Mesothelial cell of epicardium (in vitro differentiated cells): ENCODE results near the gene CCDC183. TPM values are rescaled to one million over a fixed set of nuclear protein-coding genes. Genes with fewer than 3 reads are reported as not detected.
"Not testable (repeated sequence)": the region's sequence is repeated elsewhere in the genome, so short reads cannot be mapped to it uniquely, and the experiment has no call there.

Experiments used
- DNase-seq, 2 experiments: peaks; one replicate each; pipeline ENCODE4 v3.0.0; 2021; ENCODE audit warnings: low spot score in 2 of 2; ENCODE audit not compliant: unreplicated experiment in 2 of 2
- H3K27ac Mint-ChIP-seq: 2 replicates; pipeline ENCODE4 v1.8.0; 2021; ENCODE audit warnings: mixed read lengths
- H3K27me3 Mint-ChIP-seq: 2 replicates; pipeline ENCODE4 v1.8.0; 2021; ENCODE audit warnings: low read depth, mixed read lengths
- H3K36me3 Mint-ChIP-seq: 2 replicates; pipeline ENCODE4 v1.8.0; 2021; ENCODE audit warnings: mixed read lengths
- H3K4me1 Mint-ChIP-seq: 2 replicates; pipeline ENCODE4 v1.8.0; 2021; ENCODE audit warnings: mixed read lengths
- H3K4me3 Mint-ChIP-seq: 2 replicates; pipeline ENCODE4 v1.8.0; 2021; ENCODE audit warnings: mild to moderate bottlenecking, moderate library complexity, mixed read lengths
- H3K9me3 Mint-ChIP-seq: 2 replicates; pipeline ENCODE4 v1.8.0; 2021; ENCODE audit warnings: mixed read lengths
- CTCF ChIP-seq: fragments of 200-600 bp; sonication (generic); IDR thresholded peaks from one replicate; pipeline ENCODE4 v1.5.0; 2021; ENCODE audit warnings: antibody characterized with exemption; ENCODE audit not compliant: unreplicated experiment
- total RNA-seq: library from RNA; stranded (reverse); gene quantifications from 3 replicates; pipeline ENCODE4 v1.2.1, GENCODE V29; 2021

CCDC183 gene
- total RNA-seq, 1 donor from 2014 or later = 25.1 TPM

DNA sequence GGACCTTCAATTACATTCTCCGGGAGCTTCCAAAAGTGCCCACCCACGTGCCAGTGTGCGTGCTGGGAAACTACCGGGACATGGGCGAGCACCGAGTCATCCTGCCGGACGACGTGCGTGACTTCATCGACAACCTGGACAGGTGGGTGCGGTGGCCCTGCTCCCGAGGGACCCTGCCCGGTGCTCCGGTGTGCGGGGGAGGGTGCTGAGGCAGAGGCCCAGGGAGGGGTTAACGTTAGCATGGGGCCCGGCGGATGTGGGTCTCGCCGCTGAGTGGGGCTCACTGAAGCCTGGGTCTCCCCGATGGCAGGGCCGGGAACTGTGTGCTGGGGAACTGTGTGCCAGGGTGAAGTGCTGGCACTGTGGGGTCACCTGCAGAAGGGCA is 35.6 kb downstream of the CCDC183 start:
- H3K27ac Mint-ChIP-seq = no peak overlapping the region
- peaks cover 15% of the 10 kb centered on the region for H3K36me3 Mint-ChIP-seq
- H3K27me3 Mint-ChIP-seq = no peaks in the 10 kb centered on the region
- no peak overlapping the region for H3K4me3 Mint-ChIP-seq
- no peaks in the 10 kb centered on the region for H3K9me3 Mint-ChIP-seq
- DNase-seq = no peak
- no peak for TF ChIP-seq CTCF
- H3K4me1 Mint-ChIP-seq = no peaks in the 10 kb centered on the region

- Mint-ChIP-seq H3K4me3 (no peak overlapping the region), H3K36me3 (peaks cover 15% of the 10 kb centered on the region), H3K27ac (no peak overlapping the region), H3K4me1 (no peaks in the 10 kb centered on the region), H3K9me3 (no peaks in the 10 kb centered on the region), H3K27me3 (no peaks in the 10 kb centered on the region)
- DNase-seq = no peak
- no peak for TF ChIP-seq CTCF
Observed at GRCh38 chr9:136832581-136832980, 36.4 kb downstream of the CCDC183 start.

DNA sequence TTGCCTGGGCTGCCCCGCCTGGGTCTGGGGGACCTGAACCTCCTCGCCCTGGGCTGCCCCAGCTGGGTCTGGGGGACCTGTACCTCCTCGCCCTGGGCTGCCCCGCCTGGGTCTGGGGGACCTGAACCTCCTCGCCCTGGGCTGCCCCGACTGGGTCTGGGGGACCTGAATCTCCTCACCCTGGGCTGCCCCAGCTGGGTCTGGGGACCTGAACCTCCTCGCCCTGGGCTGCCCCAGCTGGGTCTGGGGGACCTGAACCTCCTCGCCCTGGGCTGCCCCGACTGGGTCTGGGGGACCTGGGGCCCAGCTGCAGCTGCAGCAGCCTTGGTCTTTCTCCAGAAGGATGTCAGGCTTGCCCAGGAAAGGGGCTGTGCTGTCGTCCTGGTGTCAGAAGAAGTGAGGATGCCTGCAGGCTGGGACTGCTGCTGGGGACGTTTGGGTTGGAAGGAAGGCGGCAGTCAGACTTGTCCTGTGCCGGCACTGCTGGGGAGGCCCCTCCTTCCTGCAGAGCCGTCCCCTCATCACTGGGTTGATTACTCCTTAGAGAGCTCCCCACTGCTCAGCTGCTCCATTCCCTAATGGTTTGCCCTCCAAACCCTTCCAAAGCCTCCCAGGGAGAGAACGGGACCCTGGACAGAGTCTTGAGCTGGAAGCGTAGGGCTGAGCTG is 37.4 kb downstream of the CCDC183 start:
- H3K4me3 Mint-ChIP-seq, DNase-seq, H3K27me3 Mint-ChIP-seq, H3K9me3 Mint-ChIP-seq, H3K4me1 Mint-ChIP-seq: not testable (repeated sequence)
- Mint-ChIP-seq H3K36me3 (peaks cover 15% of the 10 kb centered on the region), H3K27ac (peak overlapping the region; percentile 34)

DNA sequence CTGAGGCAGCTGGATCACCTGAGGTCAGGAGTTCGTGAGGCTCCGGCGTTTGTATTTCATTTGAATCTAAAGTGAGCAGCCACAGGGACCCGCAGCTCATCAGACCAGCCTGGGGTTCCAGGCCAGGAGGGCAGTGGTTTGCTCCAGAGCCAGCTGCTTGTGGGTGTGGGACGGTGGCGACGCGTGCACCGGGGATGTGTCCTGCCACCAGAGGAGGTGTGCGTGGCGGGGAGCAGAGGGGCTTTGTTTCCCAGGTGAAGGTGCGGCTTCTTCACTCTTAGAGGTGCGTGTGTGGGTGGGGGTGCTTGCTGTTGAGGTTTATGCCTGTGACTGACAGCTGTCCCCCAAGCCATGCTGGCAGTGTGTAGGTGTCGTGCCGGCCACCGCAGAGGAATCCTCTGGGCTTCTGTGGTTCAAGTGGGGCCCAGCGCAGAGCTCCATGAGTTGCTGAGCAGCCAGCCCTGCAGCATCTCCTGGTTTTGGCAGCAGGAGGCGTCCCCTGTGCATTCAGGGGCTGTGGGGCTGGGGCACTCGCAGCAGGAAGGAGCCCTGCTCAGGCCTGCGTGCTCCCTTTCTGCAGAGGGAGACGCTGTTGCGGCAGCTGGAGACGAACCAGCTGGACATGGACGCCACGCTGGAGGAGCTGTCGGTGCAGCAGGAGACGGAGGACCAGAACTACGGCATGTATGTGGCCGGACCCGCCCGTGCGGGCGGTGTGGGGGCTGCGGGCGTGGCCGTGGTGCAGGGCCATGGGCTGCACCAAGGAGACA is 39.2 kb downstream of the CCDC183 start:
- Mint-ChIP-seq H3K27ac (no peak overlapping the region), H3K27me3 (no peaks in the 10 kb centered on the region), H3K9me3 (no peaks in the 10 kb centered on the region), H3K4me1 (peaks cover 4% of the 10 kb centered on the region), H3K36me3 (peaks cover 14% of the 10 kb centered on the region), H3K4me3 (no peak overlapping the region)
- no peak for TF ChIP-seq CTCF
- DNase-seq = no peak

DNA sequence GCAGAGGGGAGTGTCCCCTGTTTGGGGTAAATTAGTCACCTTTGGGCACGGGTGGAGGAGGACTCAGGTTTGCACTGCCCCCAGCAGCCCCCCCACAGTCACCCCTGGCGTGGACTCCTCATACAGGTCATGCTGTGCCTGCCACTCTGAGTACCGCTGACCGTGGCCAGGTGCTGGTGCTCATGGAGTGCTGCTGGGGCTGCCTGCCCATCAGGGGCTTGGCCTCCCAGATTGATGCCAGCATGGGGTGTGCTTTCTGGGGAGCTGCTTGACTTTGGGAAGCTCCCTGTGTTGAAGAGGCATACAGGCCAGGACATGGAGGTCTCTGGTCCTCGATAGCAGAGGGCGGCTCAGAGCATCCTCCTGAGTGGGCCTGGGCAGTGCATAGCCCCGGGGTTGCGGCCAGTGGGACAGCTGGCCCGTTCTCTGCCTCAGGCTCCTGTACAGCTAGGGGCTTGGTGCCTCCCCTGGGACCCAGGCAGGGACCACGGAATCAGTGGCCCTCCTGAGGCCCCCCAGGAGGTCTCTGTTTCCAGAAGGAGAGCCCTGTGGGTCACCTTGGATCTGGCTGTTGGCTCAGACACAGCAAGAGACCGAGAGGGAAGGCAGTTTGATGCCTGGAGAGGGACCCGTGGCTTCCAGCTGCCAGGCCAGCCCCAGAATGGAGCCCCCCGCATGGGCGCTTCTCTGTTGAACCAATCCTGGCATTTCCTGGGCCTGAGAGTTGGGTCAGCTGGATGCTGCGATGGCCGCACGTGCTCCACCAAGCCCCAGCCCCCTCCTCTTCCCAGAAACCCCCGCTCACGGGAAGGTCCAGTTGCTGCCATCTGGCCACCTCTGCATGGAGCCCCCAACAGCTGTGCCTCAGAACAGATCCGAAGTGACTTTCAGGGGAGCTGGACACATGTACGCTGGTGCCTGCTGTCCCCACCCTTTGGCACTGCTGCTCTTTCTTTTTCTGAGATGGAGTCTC is 40.1 kb downstream of the CCDC183 start:
- no peak for TF ChIP-seq CTCF
- Mint-ChIP-seq H3K9me3 (no peaks in the 10 kb centered on the region), H3K36me3 (peaks cover 14% of the 10 kb centered on the region), H3K4me1 (peaks cover 9% of the 10 kb centered on the region), H3K27me3 (no peaks in the 10 kb centered on the region), H3K27ac (no peak overlapping the region), H3K4me3 (no peak overlapping the region)
- no peak for DNase-seq
